IPS-15b (cell line): ENCODE results near the gene VAT1L.

Experiments used
- H3K27me3 ChIP-seq: one replicate; pipeline ENCODE4 v1.6.1; 2013; ENCODE audit warnings: low read length; ENCODE audit not compliant: control insufficient read depth, insufficient read depth
- H3K36me3 ChIP-seq: one replicate; pipeline ENCODE4 v1.6.1; 2013; ENCODE audit warnings: low read length; ENCODE audit not compliant: control insufficient read depth, insufficient read depth
- H3K4me1 ChIP-seq: one replicate; pipeline ENCODE4 v1.6.1; 2013; ENCODE audit warnings: mild to moderate bottlenecking, low read length; ENCODE audit not compliant: control insufficient read depth, insufficient read depth
- H3K4me3 ChIP-seq: one replicate; pipeline ENCODE4 v1.5.1; 2013; ENCODE audit warnings: low read depth, low read length
- H3K9ac ChIP-seq: one replicate; pipeline ENCODE4 v1.6.1; 2013; ENCODE audit warnings: low read depth, mild to moderate bottlenecking, low read length
- H3K9me3 ChIP-seq: one replicate; pipeline ENCODE4 v1.6.1; 2013; ENCODE audit warnings: mild to moderate bottlenecking, low read length; ENCODE audit not compliant: control insufficient read depth, insufficient read depth

VAT1L gene

DNA sequence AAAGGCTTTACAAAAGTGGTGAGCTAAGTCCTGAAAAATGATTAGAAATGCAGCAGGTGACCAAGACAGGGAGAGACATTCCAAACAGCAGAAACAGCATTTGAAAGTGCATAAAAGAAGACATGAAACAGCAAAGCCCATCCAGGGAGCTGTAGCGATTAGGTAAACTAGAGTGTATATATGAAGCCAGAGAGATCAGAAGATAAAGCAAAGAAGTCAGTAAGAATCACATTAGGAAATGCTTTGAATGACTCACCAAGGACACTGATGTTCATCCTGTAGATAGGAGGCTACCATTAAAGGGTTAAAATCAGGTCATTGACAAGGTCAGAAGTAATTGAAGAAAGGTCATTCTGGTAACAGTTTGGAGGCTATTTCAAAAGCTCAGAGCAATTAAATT, 27.6 kb upstream of the VAT1L start:
- no peak overlapping the region for H3K9ac ChIP-seq
- no peaks in the 10 kb centered on the region for H3K27me3 ChIP-seq
- H3K36me3 ChIP-seq: no peaks in the 10 kb centered on the region
- H3K4me3 ChIP-seq: no peak overlapping the region
- no peaks in the 10 kb centered on the region for H3K9me3 ChIP-seq
- H3K4me1 ChIP-seq: no peaks in the 10 kb centered on the region

DNA sequence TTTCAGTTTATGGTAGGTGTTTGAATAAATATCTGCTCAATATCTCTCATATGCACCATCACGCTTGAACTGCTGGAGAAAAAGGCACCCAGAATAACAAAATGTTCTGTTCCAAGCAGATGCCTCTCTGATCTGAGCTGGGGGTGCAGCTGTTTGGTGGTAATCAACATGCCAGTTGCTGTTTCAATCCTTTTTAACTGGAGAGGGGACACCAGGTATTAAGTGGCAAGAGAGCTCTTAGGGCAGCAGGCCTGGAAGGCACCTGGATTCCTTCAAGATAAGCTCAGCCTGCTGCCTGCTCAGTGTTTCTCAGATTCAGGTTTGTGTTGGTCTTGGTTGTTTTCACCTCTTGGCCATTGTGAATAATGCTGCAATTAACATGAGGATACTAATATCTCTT, 27.2 kb upstream of the VAT1L start:
- Histone ChIP-seq H3K36me3 (no peaks in the 10 kb centered on the region), H3K9ac (no peak overlapping the region), H3K4me1 (no peaks in the 10 kb centered on the region), H3K4me3 (no peak overlapping the region), H3K9me3 (no peaks in the 10 kb centered on the region), H3K27me3 (no peaks in the 10 kb centered on the region)

DNA sequence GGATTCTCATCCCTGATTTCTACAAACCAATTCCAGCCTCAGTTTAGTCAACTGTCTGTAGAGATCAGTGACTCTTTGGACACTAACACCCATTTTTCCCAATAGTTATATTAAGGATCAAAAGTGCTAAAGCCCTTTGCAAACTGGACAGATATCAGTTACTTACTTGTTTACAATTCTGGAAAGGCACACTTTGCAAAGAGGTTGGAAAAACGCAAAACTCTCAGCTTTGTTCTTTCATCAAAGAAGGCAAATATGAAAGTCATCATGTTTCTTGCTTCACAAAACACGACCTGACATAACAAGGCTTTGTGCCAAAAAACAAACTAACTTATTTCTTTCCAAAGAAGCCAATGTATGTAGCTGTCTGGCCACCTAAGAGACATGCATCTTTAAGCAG, 26.1 kb upstream of the VAT1L start:
- no peak overlapping the region for H3K9ac ChIP-seq
- H3K36me3 ChIP-seq: no peaks in the 10 kb centered on the region
- H3K4me3 ChIP-seq: no peak overlapping the region
- H3K27me3 ChIP-seq: no peaks in the 10 kb centered on the region
- no peaks in the 10 kb centered on the region for H3K9me3 ChIP-seq
- H3K4me1 ChIP-seq: no peaks in the 10 kb centered on the region

DNA sequence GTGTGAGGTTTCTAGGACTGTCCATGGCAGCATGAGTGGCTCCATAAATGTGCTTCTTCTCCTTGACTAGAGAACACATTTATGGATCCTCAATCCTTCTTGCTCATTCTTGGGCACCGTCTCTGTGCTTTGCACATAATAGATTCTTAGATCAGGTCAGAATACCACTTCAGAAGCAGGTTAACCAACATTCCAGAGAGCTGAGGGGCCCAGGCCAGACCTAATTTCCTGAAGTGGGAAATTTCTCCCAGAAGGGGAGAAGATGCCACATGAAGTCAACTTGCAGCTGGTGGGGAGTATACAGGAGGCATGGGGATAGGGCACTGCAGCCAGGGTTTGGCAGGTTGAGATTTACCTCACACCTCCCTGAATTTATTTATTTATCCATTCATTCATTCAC, 24.4 kb upstream of the VAT1L start:
- Histone ChIP-seq H3K4me1 (no peaks in the 10 kb centered on the region), H3K36me3 (no peaks in the 10 kb centered on the region), H3K9ac (no peak overlapping the region), H3K27me3 (no peaks in the 10 kb centered on the region), H3K9me3 (no peaks in the 10 kb centered on the region), H3K4me3 (no peak overlapping the region)

DNA sequence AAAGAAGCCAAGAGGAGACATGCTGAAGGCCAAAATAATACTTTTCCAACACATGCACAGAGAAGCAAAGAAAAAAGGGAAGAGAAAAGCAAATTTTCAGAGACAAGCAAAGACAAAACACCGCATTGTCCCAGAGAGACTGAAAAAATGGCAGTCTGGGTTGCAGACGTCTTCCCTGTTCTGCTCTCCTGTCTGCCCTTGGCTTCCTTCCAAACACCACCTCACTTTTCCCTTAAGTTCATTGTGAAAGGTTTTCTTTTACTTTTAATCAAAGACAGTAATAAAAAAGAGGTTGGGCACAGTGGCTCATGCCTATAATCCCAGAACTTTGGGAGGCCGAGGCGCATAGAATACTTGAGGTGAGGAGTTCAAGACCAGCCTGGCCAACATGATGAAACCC, 21.2 kb upstream of the VAT1L start:
- H3K4me1 ChIP-seq: no peaks in the 10 kb centered on the region
- no peak overlapping the region for H3K9ac ChIP-seq
- no peak overlapping the region for H3K4me3 ChIP-seq
- no peaks in the 10 kb centered on the region for H3K9me3 ChIP-seq
- no peaks in the 10 kb centered on the region for H3K36me3 ChIP-seq
- no peaks in the 10 kb centered on the region for H3K27me3 ChIP-seq

DNA sequence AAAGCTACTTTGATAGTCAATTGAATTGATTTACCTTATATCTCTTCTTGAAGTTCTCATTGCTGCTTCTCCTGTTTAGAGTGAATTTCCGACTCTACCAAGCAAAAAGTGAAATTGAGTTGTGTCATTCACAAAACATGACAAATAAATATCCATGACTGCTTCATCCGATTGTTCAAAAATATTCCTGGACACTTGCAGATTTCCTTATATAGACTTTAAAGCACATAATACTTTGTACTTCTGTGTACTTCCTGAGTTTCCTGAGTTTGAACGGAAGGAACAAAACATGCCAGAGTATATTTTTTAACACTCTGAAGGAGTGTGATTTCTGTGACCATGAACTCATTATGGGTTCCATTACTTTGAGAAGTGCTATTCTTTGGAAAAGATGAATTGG, 20.5 kb upstream of the VAT1L start:
- no peaks in the 10 kb centered on the region for H3K36me3 ChIP-seq
- no peaks in the 10 kb centered on the region for H3K9me3 ChIP-seq
- no peaks in the 10 kb centered on the region for H3K4me1 ChIP-seq
- no peak overlapping the region for H3K4me3 ChIP-seq
- no peak overlapping the region for H3K9ac ChIP-seq
- no peaks in the 10 kb centered on the region for H3K27me3 ChIP-seq

DNA sequence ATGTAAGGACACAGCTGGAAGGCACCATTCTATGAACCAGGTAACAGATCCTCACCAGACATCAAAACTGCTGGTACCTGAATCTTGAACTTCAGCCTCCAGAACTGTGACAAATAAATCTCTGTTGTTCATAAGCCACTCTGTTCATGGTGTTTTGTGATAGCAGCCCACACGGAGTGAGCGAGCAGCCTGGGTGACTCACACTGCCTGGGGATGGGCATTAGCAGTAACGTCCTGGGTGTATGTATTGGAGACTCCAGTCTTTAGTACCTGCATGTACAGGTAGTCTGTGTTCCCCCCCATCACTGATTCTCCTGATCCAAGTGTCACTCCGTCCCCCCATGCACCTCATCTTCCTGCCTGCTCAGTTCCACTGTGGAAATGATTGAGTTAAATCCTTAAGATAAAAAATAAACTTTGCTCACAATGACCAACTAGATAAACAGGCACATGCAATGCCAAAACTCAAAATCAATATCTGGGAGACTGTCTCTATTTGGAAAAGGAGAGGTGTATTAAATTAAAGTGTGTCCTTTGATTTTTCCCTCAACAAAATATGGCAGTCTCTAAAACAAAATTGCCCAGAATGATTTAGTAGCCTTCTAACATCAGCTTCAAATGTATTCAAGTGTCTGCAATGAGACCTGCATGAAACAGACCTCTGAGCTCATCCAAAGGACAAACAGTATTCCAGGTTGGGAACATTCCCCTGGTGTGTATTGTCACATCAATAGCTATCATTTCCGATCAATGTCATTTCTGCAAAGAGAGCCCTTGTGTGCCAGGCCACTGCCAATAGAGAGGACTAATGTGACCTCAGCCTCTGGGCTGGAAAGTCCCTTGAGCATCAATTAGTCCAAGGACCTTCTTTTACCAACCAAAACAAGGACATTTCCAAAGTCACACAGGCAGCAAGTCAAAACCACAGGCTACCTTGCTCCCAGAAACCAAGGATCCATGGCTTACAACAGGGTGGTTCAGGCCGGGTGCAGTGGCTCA, 12.2 kb upstream of the VAT1L start:
- H3K27me3 ChIP-seq: no peaks in the 10 kb centered on the region
- no peaks in the 10 kb centered on the region for H3K36me3 ChIP-seq

DNA sequence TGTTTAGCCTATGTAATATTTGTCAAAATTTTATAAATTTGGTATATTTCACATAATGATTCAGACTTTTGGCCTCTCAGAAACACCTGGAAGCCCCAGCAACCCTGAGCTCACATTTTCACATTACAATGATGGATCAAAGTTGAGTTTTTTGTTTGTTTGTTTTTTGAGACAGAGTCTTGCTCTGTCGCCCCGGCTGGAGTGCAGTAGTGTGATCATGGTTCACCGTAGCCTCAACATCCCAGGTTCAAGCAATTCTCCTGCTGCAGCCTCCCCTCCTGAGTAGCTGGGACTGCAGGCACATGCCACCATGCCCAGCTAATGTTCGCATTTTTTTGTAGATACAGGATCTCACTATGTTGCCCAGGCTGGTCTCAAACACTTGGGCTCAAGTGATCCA, 10.6 kb upstream of the VAT1L start:
- no peaks in the 10 kb centered on the region for H3K9me3 ChIP-seq
- no peak overlapping the region for H3K4me3 ChIP-seq
- H3K4me1 ChIP-seq: no peaks in the 10 kb centered on the region
- no peak overlapping the region for H3K9ac ChIP-seq
- no peaks in the 10 kb centered on the region for H3K36me3 ChIP-seq
- H3K27me3 ChIP-seq: no peaks in the 10 kb centered on the region

More for the DNA sequence above, 12.2 kb upstream of the VAT1L start:
- Histone ChIP-seq H3K4me1 (no peaks in the 10 kb centered on the region), H3K9ac (no peak overlapping the region), H3K4me3 (no peak overlapping the region), H3K9me3 (no peaks in the 10 kb centered on the region)

DNA sequence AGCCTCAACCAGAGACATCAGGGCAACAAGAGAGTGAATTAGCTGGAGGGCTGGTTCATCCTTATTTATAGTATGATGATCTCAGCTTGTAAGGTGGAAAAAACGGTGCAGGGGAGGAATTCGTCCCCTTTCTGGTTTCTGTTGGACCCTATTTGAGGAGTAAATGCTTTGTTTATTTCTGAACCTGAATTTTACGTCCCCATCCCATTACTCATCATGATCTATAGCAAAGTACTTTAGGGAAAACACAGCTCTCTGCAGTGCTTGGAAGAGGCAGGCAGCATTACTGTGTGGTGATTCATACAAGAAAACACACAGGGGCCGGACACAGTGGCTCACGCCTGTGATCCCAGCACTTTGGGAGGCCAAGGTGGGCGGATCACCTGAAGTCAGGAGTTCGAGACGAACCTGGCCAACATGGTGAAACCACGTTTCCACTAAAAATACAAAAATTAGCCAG, 8.0 kb upstream of the VAT1L start:
- Histone ChIP-seq H3K9me3 (no peaks in the 10 kb centered on the region), H3K36me3 (no peaks in the 10 kb centered on the region), H3K4me1 (no peaks in the 10 kb centered on the region), H3K27me3 (no peaks in the 10 kb centered on the region), H3K4me3 (no peak overlapping the region), H3K9ac (no peak overlapping the region)

DNA sequence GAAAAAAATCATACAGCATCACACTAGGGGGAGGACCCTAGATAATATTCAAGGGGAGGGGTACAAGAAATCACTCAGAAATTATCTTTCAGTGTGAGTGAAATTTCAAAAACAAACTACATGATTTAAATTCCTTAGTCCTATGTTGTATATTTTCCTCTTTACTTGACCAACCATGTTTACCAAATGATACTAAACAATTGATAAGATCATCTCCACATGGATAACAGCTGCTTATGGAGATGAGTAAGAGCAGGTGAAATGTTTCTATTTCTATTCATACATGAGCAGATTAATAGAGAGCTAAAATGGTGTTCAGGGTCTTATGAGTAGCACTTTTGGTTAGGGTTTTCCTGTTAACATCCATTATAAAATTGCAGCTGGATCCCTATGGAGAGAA, 7.3 kb upstream of the VAT1L start:
- Histone ChIP-seq H3K27me3 (peaks cover under 1% of the 10 kb centered on the region), H3K4me1 (no peaks in the 10 kb centered on the region), H3K36me3 (no peaks in the 10 kb centered on the region), H3K9ac (no peak overlapping the region), H3K9me3 (no peaks in the 10 kb centered on the region), H3K4me3 (no peak overlapping the region)

DNA sequence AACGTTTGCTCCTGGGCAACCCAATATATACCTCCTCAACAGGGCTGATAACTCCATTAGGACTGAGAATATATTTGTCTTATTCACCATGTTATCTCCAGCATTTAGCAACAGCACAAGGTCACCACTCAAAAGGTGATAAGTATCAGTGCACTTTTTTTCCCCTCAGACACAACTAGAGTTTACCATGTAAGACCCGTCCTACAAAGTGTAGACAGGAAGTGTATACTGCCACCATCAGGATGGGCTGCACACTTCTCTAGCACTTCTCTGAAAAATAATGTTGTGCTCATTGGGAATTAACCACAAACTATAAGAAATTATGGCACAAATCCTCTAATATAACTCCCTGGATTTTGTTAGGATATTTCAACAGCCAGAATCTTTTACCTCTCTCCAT, 5.7 kb upstream of the VAT1L start:
- Histone ChIP-seq H3K4me1 (no peaks in the 10 kb centered on the region), H3K27me3 (peaks cover 17% of the 10 kb centered on the region), H3K36me3 (no peaks in the 10 kb centered on the region)

More for the DNA sequence above, 5.7 kb upstream of the VAT1L start:
- Histone ChIP-seq H3K9me3 (no peaks in the 10 kb centered on the region), H3K4me3 (no peak overlapping the region), H3K9ac (no peak overlapping the region)
